WTC11 (cell line): Measurements from ENCODE around the gene PREPL.
A peak's percentile ranks its signal among the peaks of the same experiment; 100 is the strongest.

ENCODE experiments used
- CBFB ChIP-seq: sonication (generic); formaldehyde crosslinking; IDR thresholded peaks from 2 replicates; pipeline ENCODE4 v1.8.1; 2022; ENCODE audit warnings: mild to moderate bottlenecking, low read depth, missing genetic modification reagents
- CREB1 ChIP-seq: sonication (generic); formaldehyde crosslinking; IDR thresholded peaks from 2 replicates; pipeline ENCODE4 v1.8.0; 2023; ENCODE audit warnings: mild to moderate bottlenecking, missing genetic modification reagents
- EMX1 ChIP-seq: fragments of 250-450 bp; sonication (Bioruptor Pico); IDR thresholded peaks from 2 replicates; pipeline ENCODE4 v1.8.0; 2021; ENCODE audit warnings: mild to moderate bottlenecking
- FOXP1 ChIP-seq: sonication (generic); formaldehyde crosslinking; IDR thresholded peaks from 2 replicates; pipeline ENCODE4 v1.8.0; 2022; ENCODE audit warnings: missing genetic modification reagents, mild to moderate bottlenecking, moderate library complexity, borderline replicate concordance
- GTF2I ChIP-seq: fragments of 250-450 bp; sonication (Bioruptor Pico); conservative IDR thresholded peaks from 2 replicates; pipeline ENCODE4 v1.4.0; 2021; ENCODE audit warnings: mild to moderate bottlenecking
- JUN ChIP-seq: sonication (generic); formaldehyde crosslinking; IDR thresholded peaks from 2 replicates; pipeline ENCODE4 v1.8.0; 2023; ENCODE audit warnings: mild to moderate bottlenecking, missing genetic modification reagents
- NR1H2 ChIP-seq: sonication (generic); formaldehyde crosslinking; IDR thresholded peaks from 2 replicates; pipeline ENCODE4 v1.9.0; 2021; ENCODE audit warnings: mild to moderate bottlenecking, moderate library complexity, missing genetic modification reagents
- NR3C1 ChIP-seq: sonication (generic); formaldehyde crosslinking; conservative IDR thresholded peaks from 2 replicates; pipeline ENCODE4 v1.8.1; 2023; ENCODE audit warnings: low read depth, mild to moderate bottlenecking, missing genetic modification reagents
- SP1 ChIP-seq: sonication (generic); formaldehyde crosslinking; conservative IDR thresholded peaks from 2 replicates; pipeline ENCODE4 v1.8.1; 2022; ENCODE audit warnings: missing genetic modification reagents
- TF ChIP-seq, protein P1 (sequence below): sonication (generic); formaldehyde crosslinking; IDR thresholded peaks from 2 replicates; pipeline ENCODE4 v1.8.0; 2022; ENCODE audit warnings: mild to moderate bottlenecking, missing genetic modification reagents
- TF ChIP-seq, protein P2 (sequence below): fragments of 200-600 bp; IDR thresholded peaks from 2 replicates; pipeline ENCODE4 v1.8.0; 2022; ENCODE audit warnings: antibody characterized with exemption
- TF ChIP-seq, protein P3 (sequence below): sonication (generic); formaldehyde crosslinking; IDR thresholded peaks from 2 replicates; pipeline ENCODE4 v1.8.0; 2022; ENCODE audit warnings: mild to moderate bottlenecking, missing genetic modification reagents

DNA sequence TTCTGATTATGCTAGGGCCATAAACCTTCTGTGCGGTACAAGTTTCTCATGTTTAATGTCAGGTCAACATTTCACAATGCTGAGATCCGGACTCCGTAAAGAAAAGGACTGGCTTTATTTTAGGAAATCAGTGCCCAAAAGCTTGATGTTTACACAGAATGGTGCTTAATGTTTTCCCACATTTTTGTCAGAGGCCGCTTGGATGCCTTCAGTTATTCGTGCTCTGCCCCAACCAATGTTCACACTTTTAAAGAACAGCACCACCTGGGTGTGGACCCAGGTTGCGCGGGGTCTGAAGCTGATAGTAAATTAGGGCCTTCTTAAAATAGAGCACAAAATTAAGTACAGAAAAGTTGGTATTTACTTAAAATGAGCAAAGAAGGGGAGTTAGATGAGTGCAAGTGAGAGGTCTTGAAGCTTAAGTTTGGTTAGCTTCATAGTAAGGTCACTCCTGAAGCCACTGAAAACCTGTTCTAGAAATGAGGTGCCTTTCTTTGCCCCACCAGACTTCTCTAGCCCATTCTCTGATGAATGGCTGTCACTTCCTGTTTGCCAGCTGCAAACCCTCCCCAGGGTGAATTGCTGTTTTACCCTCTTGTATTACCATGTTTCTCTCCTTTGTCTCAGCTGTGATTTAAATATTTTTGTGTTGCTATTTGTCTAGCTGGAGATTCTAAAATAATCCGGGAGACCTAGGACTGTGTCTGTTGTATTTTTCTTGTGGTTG, 65.5 kb downstream of the PREPL start:
- TF ChIP-seq CBFB (CRISPR knock-in tag), result no peak
- TF ChIP-seq, protein P1, sequence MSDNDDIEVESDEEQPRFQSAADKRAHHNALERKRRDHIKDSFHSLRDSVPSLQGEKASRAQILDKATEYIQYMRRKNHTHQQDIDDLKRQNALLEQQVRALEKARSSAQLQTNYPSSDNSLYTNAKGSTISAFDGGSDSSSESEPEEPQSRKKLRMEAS (CRISPR knock-in tag), result no peak
- TF ChIP-seq, protein P2, sequence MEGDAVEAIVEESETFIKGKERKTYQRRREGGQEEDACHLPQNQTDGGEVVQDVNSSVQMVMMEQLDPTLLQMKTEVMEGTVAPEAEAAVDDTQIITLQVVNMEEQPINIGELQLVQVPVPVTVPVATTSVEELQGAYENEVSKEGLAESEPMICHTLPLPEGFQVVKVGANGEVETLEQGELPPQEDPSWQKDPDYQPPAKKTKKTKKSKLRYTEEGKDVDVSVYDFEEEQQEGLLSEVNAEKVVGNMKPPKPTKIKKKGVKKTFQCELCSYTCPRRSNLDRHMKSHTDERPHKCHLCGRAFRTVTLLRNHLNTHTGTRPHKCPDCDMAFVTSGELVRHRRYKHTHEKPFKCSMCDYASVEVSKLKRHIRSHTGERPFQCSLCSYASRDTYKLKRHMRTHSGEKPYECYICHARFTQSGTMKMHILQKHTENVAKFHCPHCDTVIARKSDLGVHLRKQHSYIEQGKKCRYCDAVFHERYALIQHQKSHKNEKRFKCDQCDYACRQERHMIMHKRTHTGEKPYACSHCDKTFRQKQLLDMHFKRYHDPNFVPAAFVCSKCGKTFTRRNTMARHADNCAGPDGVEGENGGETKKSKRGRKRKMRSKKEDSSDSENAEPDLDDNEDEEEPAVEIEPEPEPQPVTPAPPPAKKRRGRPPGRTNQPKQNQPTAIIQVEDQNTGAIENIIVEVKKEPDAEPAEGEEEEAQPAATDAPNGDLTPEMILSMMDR, result peak; percentile 19; the same call in 1 of the 2 replicates
- TF ChIP-seq FOXP1 (CRISPR knock-in tag), result no peak
- TF ChIP-seq SP1 (CRISPR knock-in tag), result no peak
- TF ChIP-seq, protein P3, sequence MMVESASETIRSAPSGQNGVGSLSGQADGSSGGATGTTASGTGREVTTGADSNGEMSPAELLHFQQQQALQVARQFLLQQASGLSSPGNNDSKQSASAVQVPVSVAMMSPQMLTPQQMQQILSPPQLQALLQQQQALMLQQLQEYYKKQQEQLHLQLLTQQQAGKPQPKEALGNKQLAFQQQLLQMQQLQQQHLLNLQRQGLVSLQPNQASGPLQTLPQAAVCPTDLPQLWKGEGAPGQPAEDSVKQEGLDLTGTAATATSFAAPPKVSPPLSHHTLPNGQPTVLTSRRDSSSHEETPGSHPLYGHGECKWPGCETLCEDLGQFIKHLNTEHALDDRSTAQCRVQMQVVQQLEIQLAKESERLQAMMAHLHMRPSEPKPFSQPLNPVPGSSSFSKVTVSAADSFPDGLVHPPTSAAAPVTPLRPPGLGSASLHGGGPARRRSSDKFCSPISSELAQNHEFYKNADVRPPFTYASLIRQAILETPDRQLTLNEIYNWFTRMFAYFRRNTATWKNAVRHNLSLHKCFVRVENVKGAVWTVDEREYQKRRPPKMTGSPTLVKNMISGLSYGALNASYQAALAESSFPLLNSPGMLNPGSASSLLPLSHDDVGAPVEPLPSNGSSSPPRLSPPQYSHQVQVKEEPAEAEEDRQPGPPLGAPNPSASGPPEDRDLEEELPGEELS (CRISPR knock-in tag), result no peak
- TF ChIP-seq GTF2I, result no peak
- TF ChIP-seq JUN, result no peak
- TF ChIP-seq NR1H2 (CRISPR knock-in tag), result no peak
- TF ChIP-seq NR3C1 (CRISPR knock-in tag), result no peak
- TF ChIP-seq CREB1 (CRISPR knock-in tag), result no peak
- no peak for TF ChIP-seq EMX1 (CRISPR knock-in tag)
